ENCODE measurements around the gene ATXN1.

Gene ATXN1

GRCh38 chr6:16438718-16439591 is 322.3 kb downstream of the ATXN1 start:
- Histone ChIP-seq H3K79me1 (ENCODE audit: low read length) (no peaks in the 10 kb centered on the region), H3K4ac (ENCODE audit: low read depth, low read length) (no peak overlapping the region), H3K4me1 (ENCODE audit: control insufficient read depth, low read depth, low read length) (no peaks in the 10 kb centered on the region), H2BK15ac (replicated peaks; ENCODE audit: low read depth) (no peak overlapping the region), H2AK5ac (ENCODE audit: low read length) (no peak overlapping the region), H3K4me3 (ENCODE audit: low read length) (no peak overlapping the region), H3K23ac (ENCODE audit: low read length) (no peak overlapping the region), H3K4me2 (ENCODE audit: low read length) (no peak overlapping the region), H3K27ac (ENCODE audit: low read depth, low read length) (no peak overlapping the region), H3K56ac (ENCODE audit: low read length) (no peak overlapping the region), H3K79me2 (ENCODE audit: control insufficient read depth, insufficient read depth, low read length) (no peaks in the 10 kb centered on the region), H2BK120ac (ENCODE audit: low read depth, low read length) (no peak overlapping the region), H3K36me3 (ENCODE audit: control insufficient read depth, insufficient read depth, low read length) (no peaks in the 10 kb centered on the region), H4K8ac (ENCODE audit: low read depth, low read length) (no peak overlapping the region), H3K18ac (ENCODE audit: low read length) (no peak overlapping the region), H3K9ac (ENCODE audit: low read length) (no peak overlapping the region), H3K27me3 (ENCODE audit: insufficient read depth, low read length, poor library complexity) (no peaks in the 10 kb centered on the region), H4K5ac (ENCODE audit: low read length) (no peak overlapping the region), H2BK5ac (ENCODE audit: low read length) (no peak overlapping the region)
- peak; percentile 54 for DNase-seq
- WGBS (ENCODE audit: extremely low coverage, insufficient coverage, low lambda C conversion rate), result 100% methylated on average over 1 of the region's 14 CpGs

- no peaks in the 10 kb centered on the region for H3K79me2 ChIP-seq (ENCODE audit: control insufficient read depth, insufficient read depth, low read length)
- H2AK5ac ChIP-seq (ENCODE audit: low read length), result no peak overlapping the region
- no peaks in the 10 kb centered on the region for H3K36me3 ChIP-seq (ENCODE audit: control insufficient read depth, insufficient read depth, low read length)
- H3K79me1 ChIP-seq (ENCODE audit: low read length), result no peaks in the 10 kb centered on the region
- DNase-seq, result no peak
- no peak overlapping the region for H2BK5ac ChIP-seq (ENCODE audit: low read length)
- no peak overlapping the region for H3K4me2 ChIP-seq (ENCODE audit: low read length)
- no peak overlapping the region for H3K4ac ChIP-seq (ENCODE audit: low read depth, low read length)
- H3K27ac ChIP-seq (ENCODE audit: low read depth, low read length), result no peak overlapping the region
- H3K23ac ChIP-seq (ENCODE audit: low read length), result no peak overlapping the region
- H3K56ac ChIP-seq (ENCODE audit: low read length), result no peak overlapping the region
- H3K4me3 ChIP-seq (ENCODE audit: low read length), result no peak overlapping the region
- no peaks in the 10 kb centered on the region for H3K27me3 ChIP-seq (ENCODE audit: insufficient read depth, low read length, poor library complexity)
- H3K18ac ChIP-seq (ENCODE audit: low read length), result no peak overlapping the region
- H3K9ac ChIP-seq (ENCODE audit: low read length), result no peak overlapping the region
- whole genome bisulfite sequencing (ENCODE audit: extremely low coverage, insufficient coverage, low lambda C conversion rate), result no CpG with 5 or more reads among the region's 3 CpGs
- H4K8ac ChIP-seq (ENCODE audit: low read depth, low read length), result no peak overlapping the region
- H2BK15ac ChIP-seq (replicated peaks; ENCODE audit: low read depth), result no peak overlapping the region
- H3K4me1 ChIP-seq (ENCODE audit: control insufficient read depth, low read depth, low read length), result no peaks in the 10 kb centered on the region
- no peak overlapping the region for H4K5ac ChIP-seq (ENCODE audit: low read length)
- H2BK120ac ChIP-seq (ENCODE audit: low read depth, low read length), result no peak overlapping the region
Observed at GRCh38 chr6:16437984-16438383, 323.3 kb downstream of the ATXN1 start.

- no peak overlapping the region for H2BK5ac ChIP-seq (ENCODE audit: low read length)
- no peak overlapping the region for H3K27ac ChIP-seq (ENCODE audit: low read depth, low read length)
- H4K8ac ChIP-seq (ENCODE audit: low read depth, low read length), result no peak overlapping the region
- no peak overlapping the region for H2AK5ac ChIP-seq (ENCODE audit: low read length)
- WGBS (ENCODE audit: extremely low coverage, insufficient coverage, low lambda C conversion rate), result no CpG with 5 or more reads among the region's 7 CpGs
- no peak overlapping the region for H3K18ac ChIP-seq (ENCODE audit: low read length)
- H3K4me3 ChIP-seq (ENCODE audit: low read length), result no peak overlapping the region
- no peak overlapping the region for H3K56ac ChIP-seq (ENCODE audit: low read length)
- H3K79me2 ChIP-seq (ENCODE audit: control insufficient read depth, insufficient read depth, low read length), result no peaks in the 10 kb centered on the region
- H3K23ac ChIP-seq (ENCODE audit: low read length), result no peak overlapping the region
- H3K4me2 ChIP-seq (ENCODE audit: low read length), result no peak overlapping the region
- H2BK120ac ChIP-seq (ENCODE audit: low read depth, low read length), result no peak overlapping the region
- no peaks in the 10 kb centered on the region for H3K79me1 ChIP-seq (ENCODE audit: low read length)
- DNase-seq, result no peak
- no peak overlapping the region for H3K4ac ChIP-seq (ENCODE audit: low read depth, low read length)
- H4K5ac ChIP-seq (ENCODE audit: low read length), result no peak overlapping the region
- no peaks in the 10 kb centered on the region for H3K36me3 ChIP-seq (ENCODE audit: control insufficient read depth, insufficient read depth, low read length)
- H3K9ac ChIP-seq (ENCODE audit: low read length), result no peak overlapping the region
- no peaks in the 10 kb centered on the region for H3K4me1 ChIP-seq (ENCODE audit: control insufficient read depth, low read depth, low read length)
- no peak overlapping the region for H2BK15ac ChIP-seq (replicated peaks; ENCODE audit: low read depth)
- no peaks in the 10 kb centered on the region for H3K27me3 ChIP-seq (ENCODE audit: insufficient read depth, low read length, poor library complexity)
Observed at GRCh38 chr6:16437095-16437494, 324.2 kb downstream of the ATXN1 start.

- H3K4me2 ChIP-seq (ENCODE audit: low read length), result no peak overlapping the region
- H2BK15ac ChIP-seq (replicated peaks; ENCODE audit: low read depth), result no peak overlapping the region
- no peak overlapping the region for H3K4ac ChIP-seq (ENCODE audit: low read depth, low read length)
- no CpG with 5 or more reads among the region's 2 CpGs for WGBS (ENCODE audit: extremely low coverage, insufficient coverage, low lambda C conversion rate)
- H3K79me2 ChIP-seq (ENCODE audit: control insufficient read depth, insufficient read depth, low read length), result no peaks in the 10 kb centered on the region
- H3K9ac ChIP-seq (ENCODE audit: low read length), result no peak overlapping the region
- H3K23ac ChIP-seq (ENCODE audit: low read length), result peak overlapping the region; percentile 20
- no peaks in the 10 kb centered on the region for H3K79me1 ChIP-seq (ENCODE audit: low read length)
- H3K27me3 ChIP-seq (ENCODE audit: insufficient read depth, low read length, poor library complexity), result no peaks in the 10 kb centered on the region
- H3K56ac ChIP-seq (ENCODE audit: low read length), result no peak overlapping the region
- no peak for DNase-seq
- no peak overlapping the region for H2BK5ac ChIP-seq (ENCODE audit: low read length)
- H4K8ac ChIP-seq (ENCODE audit: low read depth, low read length), result no peak overlapping the region
- H2BK120ac ChIP-seq (ENCODE audit: low read depth, low read length), result no peak overlapping the region
- no peak overlapping the region for H3K27ac ChIP-seq (ENCODE audit: low read depth, low read length)
- H3K4me1 ChIP-seq (ENCODE audit: control insufficient read depth, low read depth, low read length), result no peaks in the 10 kb centered on the region
- no peak overlapping the region for H4K5ac ChIP-seq (ENCODE audit: low read length)
- no peak overlapping the region for H2AK5ac ChIP-seq (ENCODE audit: low read length)
- no peaks in the 10 kb centered on the region for H3K36me3 ChIP-seq (ENCODE audit: control insufficient read depth, insufficient read depth, low read length)
- no peak overlapping the region for H3K4me3 ChIP-seq (ENCODE audit: low read length)
- no peak overlapping the region for H3K18ac ChIP-seq (ENCODE audit: low read length)
Observed at GRCh38 chr6:16436550-16436949, 324.7 kb downstream of the ATXN1 start.

- H2BK120ac ChIP-seq (ENCODE audit: low read depth, low read length), result no peak overlapping the region
- H3K79me1 ChIP-seq (ENCODE audit: low read length), result no peaks in the 10 kb centered on the region
- no peaks in the 10 kb centered on the region for H3K4me1 ChIP-seq (ENCODE audit: control insufficient read depth, low read depth, low read length)
- no peak overlapping the region for H2BK15ac ChIP-seq (replicated peaks; ENCODE audit: low read depth)
- no peak overlapping the region for H3K4ac ChIP-seq (ENCODE audit: low read depth, low read length)
- H3K23ac ChIP-seq (ENCODE audit: low read length), result no peak overlapping the region
- no peak overlapping the region for H2AK5ac ChIP-seq (ENCODE audit: low read length)
- no peak overlapping the region for H3K27ac ChIP-seq (ENCODE audit: low read depth, low read length)
- H3K4me3 ChIP-seq (ENCODE audit: low read length), result no peak overlapping the region
- H3K18ac ChIP-seq (ENCODE audit: low read length), result no peak overlapping the region
- peak; percentile 13 for DNase-seq
- H2BK5ac ChIP-seq (ENCODE audit: low read length), result no peak overlapping the region
- WGBS (ENCODE audit: extremely low coverage, insufficient coverage, low lambda C conversion rate), result no CpG with 5 or more reads among the region's 4 CpGs
- H3K36me3 ChIP-seq (ENCODE audit: control insufficient read depth, insufficient read depth, low read length), result no peaks in the 10 kb centered on the region
- no peak overlapping the region for H3K56ac ChIP-seq (ENCODE audit: low read length)
- H4K8ac ChIP-seq (ENCODE audit: low read depth, low read length), result no peak overlapping the region
- no peak overlapping the region for H3K9ac ChIP-seq (ENCODE audit: low read length)
- no peaks in the 10 kb centered on the region for H3K79me2 ChIP-seq (ENCODE audit: control insufficient read depth, insufficient read depth, low read length)
- no peak overlapping the region for H3K4me2 ChIP-seq (ENCODE audit: low read length)
- H3K27me3 ChIP-seq (ENCODE audit: insufficient read depth, low read length, poor library complexity), result no peaks in the 10 kb centered on the region
- no peak overlapping the region for H4K5ac ChIP-seq (ENCODE audit: low read length)
Observed at GRCh38 chr6:16434885-16435284, 326.4 kb downstream of the ATXN1 start.
